K562 (cell line): ENCODE measurements around the gene USP28. TPM values are rescaled to one million over a fixed set of nuclear protein-coding genes. Genes with fewer than 3 reads are reported as not detected.

Experiments
- CLOCK ChIP-seq: fragments of 250-450 bp; sonication (Bioruptor Pico); IDR thresholded peaks from 2 replicates; pipeline ENCODE4 v1.4.0; 2020; ENCODE audit warnings: mild to moderate bottlenecking, moderate library complexity, borderline replicate concordance
- NR0B1 ChIP-seq: fragments of 450-650 bp; IDR thresholded peaks from one replicate; pipeline ENCODE4 v1.6.1; 2018; ENCODE audit warnings: mild to moderate bottlenecking, moderate library complexity; ENCODE audit not compliant: partially characterized antibody
- SMC3 ChIP-seq: conservative IDR thresholded peaks from 2 replicates; pipeline ENCODE4 v1.6.1; 2011; ENCODE audit warnings: low read depth, low read length, improper control_type of control experiment; ENCODE audit not compliant: insufficient read depth
- XRCC5 ChIP-seq: fragments of 200-400 bp; formaldehyde crosslinking; IDR thresholded peaks from 2 replicates; pipeline ENCODE4 v1.6.1; 2017; ENCODE audit warnings: low read depth, mild to moderate bottlenecking, low read length
- polyA plus RNA-seq, 8 experiments: library from polyadenylated mRNA; depleted of rRNA in 4 of 8; stranded (reverse) in 5 of 8; unstranded in 3 of 8; fragments of >200 nt; fragmentation: Nextera tagmentation in 2 of 8; fragmentation: Illumina TruSeq in 1 of 8; extraction: Ambion mirVana in 2 of 8; extraction: Trizol in 1 of 8; gene quantifications; 2 replicates each; pipeline versions ENCODE4 v1.2.1 to v1.2.3, GENCODE V29; 2011 to 2014; ENCODE audit warnings: inconsistent platforms in 1 of 8, missing spikeins in 1 of 8
- total RNA-seq, 7 experiments: library from RNA; depleted of rRNA in 6 of 7; stranded (reverse); fragments of >200 nt in 6 of 7; fragmentation: Illumina TruSeq in 2 of 7; extraction: Trizol in 2 of 7; gene quantifications; 2 replicates each; pipeline versions ENCODE4 v1.2.1 to v1.2.3, GENCODE V29; 2011 to 2021; ENCODE audit warnings: low replicate concordance in 1 of 7
- TF ChIP-seq, protein P1 (sequence below): fragments of 450-650 bp; IDR thresholded peaks from 2 replicates; pipeline ENCODE4 v1.6.1; 2016; ENCODE audit warnings: mild to moderate bottlenecking, moderate library complexity

The USP28 gene
- total and polyA plus RNA-seq, 9 of the 15 experiments (the other 6 are each of a cell fraction or from before 2014, with no cell fraction given) = 3.7 to 42.7 (median 20.3) TPM

- TF ChIP-seq, protein P1, sequence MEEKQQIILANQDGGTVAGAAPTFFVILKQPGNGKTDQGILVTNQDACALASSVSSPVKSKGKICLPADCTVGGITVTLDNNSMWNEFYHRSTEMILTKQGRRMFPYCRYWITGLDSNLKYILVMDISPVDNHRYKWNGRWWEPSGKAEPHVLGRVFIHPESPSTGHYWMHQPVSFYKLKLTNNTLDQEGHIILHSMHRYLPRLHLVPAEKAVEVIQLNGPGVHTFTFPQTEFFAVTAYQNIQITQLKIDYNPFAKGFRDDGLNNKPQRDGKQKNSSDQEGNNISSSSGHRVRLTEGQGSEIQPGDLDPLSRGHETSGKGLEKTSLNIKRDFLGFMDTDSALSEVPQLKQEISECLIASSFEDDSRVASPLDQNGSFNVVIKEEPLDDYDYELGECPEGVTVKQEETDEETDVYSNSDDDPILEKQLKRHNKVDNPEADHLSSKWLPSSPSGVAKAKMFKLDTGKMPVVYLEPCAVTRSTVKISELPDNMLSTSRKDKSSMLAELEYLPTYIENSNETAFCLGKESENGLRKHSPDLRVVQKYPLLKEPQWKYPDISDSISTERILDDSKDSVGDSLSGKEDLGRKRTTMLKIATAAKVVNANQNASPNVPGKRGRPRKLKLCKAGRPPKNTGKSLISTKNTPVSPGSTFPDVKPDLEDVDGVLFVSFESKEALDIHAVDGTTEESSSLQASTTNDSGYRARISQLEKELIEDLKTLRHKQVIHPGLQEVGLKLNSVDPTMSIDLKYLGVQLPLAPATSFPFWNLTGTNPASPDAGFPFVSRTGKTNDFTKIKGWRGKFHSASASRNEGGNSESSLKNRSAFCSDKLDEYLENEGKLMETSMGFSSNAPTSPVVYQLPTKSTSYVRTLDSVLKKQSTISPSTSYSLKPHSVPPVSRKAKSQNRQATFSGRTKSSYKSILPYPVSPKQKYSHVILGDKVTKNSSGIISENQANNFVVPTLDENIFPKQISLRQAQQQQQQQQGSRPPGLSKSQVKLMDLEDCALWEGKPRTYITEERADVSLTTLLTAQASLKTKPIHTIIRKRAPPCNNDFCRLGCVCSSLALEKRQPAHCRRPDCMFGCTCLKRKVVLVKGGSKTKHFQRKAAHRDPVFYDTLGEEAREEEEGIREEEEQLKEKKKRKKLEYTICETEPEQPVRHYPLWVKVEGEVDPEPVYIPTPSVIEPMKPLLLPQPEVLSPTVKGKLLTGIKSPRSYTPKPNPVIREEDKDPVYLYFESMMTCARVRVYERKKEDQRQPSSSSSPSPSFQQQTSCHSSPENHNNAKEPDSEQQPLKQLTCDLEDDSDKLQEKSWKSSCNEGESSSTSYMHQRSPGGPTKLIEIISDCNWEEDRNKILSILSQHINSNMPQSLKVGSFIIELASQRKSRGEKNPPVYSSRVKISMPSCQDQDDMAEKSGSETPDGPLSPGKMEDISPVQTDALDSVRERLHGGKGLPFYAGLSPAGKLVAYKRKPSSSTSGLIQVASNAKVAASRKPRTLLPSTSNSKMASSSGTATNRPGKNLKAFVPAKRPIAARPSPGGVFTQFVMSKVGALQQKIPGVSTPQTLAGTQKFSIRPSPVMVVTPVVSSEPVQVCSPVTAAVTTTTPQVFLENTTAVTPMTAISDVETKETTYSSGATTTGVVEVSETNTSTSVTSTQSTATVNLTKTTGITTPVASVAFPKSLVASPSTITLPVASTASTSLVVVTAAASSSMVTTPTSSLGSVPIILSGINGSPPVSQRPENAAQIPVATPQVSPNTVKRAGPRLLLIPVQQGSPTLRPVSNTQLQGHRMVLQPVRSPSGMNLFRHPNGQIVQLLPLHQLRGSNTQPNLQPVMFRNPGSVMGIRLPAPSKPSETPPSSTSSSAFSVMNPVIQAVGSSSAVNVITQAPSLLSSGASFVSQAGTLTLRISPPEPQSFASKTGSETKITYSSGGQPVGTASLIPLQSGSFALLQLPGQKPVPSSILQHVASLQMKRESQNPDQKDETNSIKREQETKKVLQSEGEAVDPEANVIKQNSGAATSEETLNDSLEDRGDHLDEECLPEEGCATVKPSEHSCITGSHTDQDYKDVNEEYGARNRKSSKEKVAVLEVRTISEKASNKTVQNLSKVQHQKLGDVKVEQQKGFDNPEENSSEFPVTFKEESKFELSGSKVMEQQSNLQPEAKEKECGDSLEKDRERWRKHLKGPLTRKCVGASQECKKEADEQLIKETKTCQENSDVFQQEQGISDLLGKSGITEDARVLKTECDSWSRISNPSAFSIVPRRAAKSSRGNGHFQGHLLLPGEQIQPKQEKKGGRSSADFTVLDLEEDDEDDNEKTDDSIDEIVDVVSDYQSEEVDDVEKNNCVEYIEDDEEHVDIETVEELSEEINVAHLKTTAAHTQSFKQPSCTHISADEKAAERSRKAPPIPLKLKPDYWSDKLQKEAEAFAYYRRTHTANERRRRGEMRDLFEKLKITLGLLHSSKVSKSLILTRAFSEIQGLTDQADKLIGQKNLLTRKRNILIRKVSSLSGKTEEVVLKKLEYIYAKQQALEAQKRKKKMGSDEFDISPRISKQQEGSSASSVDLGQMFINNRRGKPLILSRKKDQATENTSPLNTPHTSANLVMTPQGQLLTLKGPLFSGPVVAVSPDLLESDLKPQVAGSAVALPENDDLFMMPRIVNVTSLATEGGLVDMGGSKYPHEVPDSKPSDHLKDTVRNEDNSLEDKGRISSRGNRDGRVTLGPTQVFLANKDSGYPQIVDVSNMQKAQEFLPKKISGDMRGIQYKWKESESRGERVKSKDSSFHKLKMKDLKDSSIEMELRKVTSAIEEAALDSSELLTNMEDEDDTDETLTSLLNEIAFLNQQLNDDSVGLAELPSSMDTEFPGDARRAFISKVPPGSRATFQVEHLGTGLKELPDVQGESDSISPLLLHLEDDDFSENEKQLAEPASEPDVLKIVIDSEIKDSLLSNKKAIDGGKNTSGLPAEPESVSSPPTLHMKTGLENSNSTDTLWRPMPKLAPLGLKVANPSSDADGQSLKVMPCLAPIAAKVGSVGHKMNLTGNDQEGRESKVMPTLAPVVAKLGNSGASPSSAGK = no peak
- TF ChIP-seq NR0B1 (no peak), XRCC5 (no peak), SMC3 (no peak), CLOCK (CRISPR knock-in tag) (no peak)
These were observed 2.3 kb upstream of the USP28 start (continued) for GRCh38 chr11:113877670-113878055.
